GM12878 (cell line): ENCODE measurements around the gene VMP1. TPM values are rescaled to one million over a fixed set of nuclear protein-coding genes. Genes with fewer than 3 reads are reported as not detected.
A peak's percentile ranks its signal among the peaks of the same experiment; 100 is the strongest.
"Not testable (repeated sequence)": the region's sequence is repeated elsewhere in the genome, so short reads cannot be mapped to it uniquely, and the experiment has no call there.

Experiments
- ATAC-seq: fragments of 200-7000 bp; cut with Tn5 transposase; 3 replicates; pipeline ENCODE4 v1.9.1; 2020; ENCODE audit warnings: mild to moderate bottlenecking, moderate library complexity
- BruUV-seq: library from RNA; stranded (reverse); fragments of 400-500 nt; replicated peaks from 2 replicates; lab custom pipeline; 2021; lab: Mats Ljungman, UMichigan
- CTCF ChIA-PET: fragments of 300-600 bp; sonication (Branson Sonifier 250); formaldehyde crosslinking; extraction: SDS; loops from one replicate; lab custom pipeline; 2021; ENCODE audit warnings: inconsistent platforms; lab: Yijun Ruan, JAX
- POLR2A ChIA-PET: fragments of 350-600 bp; formaldehyde crosslinking; extraction: SDS; loops from one replicate; lab custom pipeline; 2021; ENCODE audit warnings: inconsistent platforms; lab: Charles Lee
- RAD21 ChIA-PET: fragments of 300-600 bp; sonication (Branson Sonifier 250); formaldehyde crosslinking; loops from one replicate; lab custom pipeline; 2023; ENCODE audit warnings: antibody characterized with exemption; ENCODE audit not compliant: unreplicated experiment; lab: Charles Lee
- SMC1A ChIA-PET: fragments of 300-600 bp; sonication (Branson Sonifier 250); formaldehyde crosslinking; loops from one replicate; lab custom pipeline; 2023; ENCODE audit not compliant: unreplicated experiment, uncharacterized antibody; lab: Charles Lee
- DNase-seq: peaks from one replicate; pipeline ENCODE4 v3.0.0-alpha.2; 2011; ENCODE audit warnings: low read depth, low spot score
- FAIRE-seq: peaks from 3 replicates; lab custom pipeline; 2011; peaks lifted over from hg19 to GRCh38; lab: Jason Lieb, UNC
- H2AFZ ChIP-seq: 2 replicates; pipeline ENCODE4 v1.6.0; 2011; ENCODE audit warnings: low read depth, low read length, control low read depth; ENCODE audit not compliant: control insufficient read depth
- H3K27ac ChIP-seq: 2 replicates; pipeline ENCODE4 v1.5.1; 2011; ENCODE audit warnings: control low read depth; ENCODE audit not compliant: control insufficient read depth, insufficient read depth
- H3K27me3 ChIP-seq, 2 experiments: replicated peaks in 1 of 2; 2 replicates each; pipeline versions ENCODE4 v1.6.0 to v1.6.1; 2011; ENCODE audit warnings: low read length in 1 of 2; ENCODE audit not compliant: control insufficient read depth in 2 of 2, insufficient read depth in 2 of 2
- H3K36me3 ChIP-seq, 2 experiments: 2 replicates each; pipeline ENCODE4 v1.5.1; 2011; ENCODE audit warnings: low read length in 1 of 2; ENCODE audit not compliant: control insufficient read depth in 2 of 2, insufficient read depth in 2 of 2
- H3K4me1 ChIP-seq: 2 replicates; pipeline ENCODE4 v1.6.1; 2011; ENCODE audit warnings: mild to moderate bottlenecking, low read length, moderate library complexity, mixed read lengths; ENCODE audit not compliant: control insufficient read depth, insufficient read depth
- H3K4me2 ChIP-seq: 2 replicates; pipeline ENCODE4 v1.6.0; 2011; ENCODE audit warnings: control low read depth; ENCODE audit not compliant: control insufficient read depth, insufficient read depth
- H3K4me3 ChIP-seq: fragments of 200-600 bp; sonication (generic); 2 replicates; pipeline ENCODE4 v1.5.1; 2016
- H3K79me2 ChIP-seq: 2 replicates; pipeline ENCODE4 v1.6.0; 2011; ENCODE audit warnings: low read length; ENCODE audit not compliant: control insufficient read depth, insufficient read depth
- H3K9ac ChIP-seq: 2 replicates; pipeline ENCODE4 v1.8.0; 2011; ENCODE audit warnings: low read length, control low read depth, mixed read lengths; ENCODE audit not compliant: control insufficient read depth, insufficient read depth
- H3K9me3 ChIP-seq: replicated peaks from 3 replicates; pipeline ENCODE4 v1.5.1; 2011; ENCODE audit warnings: mild to moderate bottlenecking, low read length; ENCODE audit not compliant: control insufficient read depth, insufficient read depth
- H4K20me1 ChIP-seq: 2 replicates; pipeline ENCODE4 v1.6.0; 2011; ENCODE audit not compliant: control insufficient read depth, insufficient read depth
- CEBPB ChIP-seq, 2 experiments: fragments of 150-350 bp in 1 of 2; IDR thresholded peaks; 2 replicates each; pipeline ENCODE4 v1.6.1; 2012 to 2014; ENCODE audit warnings: low read depth in 2 of 2, low read length in 2 of 2, borderline replicate concordance in 1 of 2, inconsistent platforms in 1 of 2
- HDGF ChIP-seq: fragments of 450-650 bp; IDR thresholded peaks from 2 replicates; pipeline ENCODE4 v1.6.1; 2016; ENCODE audit warnings: antibody characterized with exemption
- MLLT1 ChIP-seq: fragments of 450-650 bp; IDR thresholded peaks from 2 replicates; pipeline ENCODE4 v1.6.1; 2016; ENCODE audit warnings: mild to moderate bottlenecking
- POLR2AphosphoS5 ChIP-seq: IDR thresholded peaks from 2 replicates; pipeline ENCODE4 v1.6.1; 2011; ENCODE audit warnings: mild to moderate bottlenecking, low read length, inconsistent platforms
- WGBS: methylation state at CpG from one replicate; pipeline ENCODE4 v1.1.6; 2016; ENCODE audit warnings: low lambda C conversion rate; ENCODE audit not compliant: insufficient replicate concordance, insufficient coverage; ENCODE audit errors: missing lambda C conversion rate; 5-methylcytosine and 5-hydroxymethylcytosine counted together
- in situ Hi-C: fragments of 300-500 bp; cut with MboI; formaldehyde crosslinking; loops from 9 replicates; pipeline ENCODE4 v1.14.3; 2018; ENCODE audit warnings: mixed read lengths
- intact Hi-C: fragments of 100-400 bp; cut with micrococcal nuclease; formaldehyde crosslinking; loops from one replicate; pipeline ENCODE4 v1.14.2; 2022; ENCODE audit not compliant: unreplicated experiment
- polyA plus RNA-seq, 11 experiments: library from polyadenylated mRNA; depleted of rRNA in 4 of 11; unstranded in 6 of 11; stranded (reverse) in 5 of 11; fragments of >200 nt; fragmentation: Nextera tagmentation in 4 of 11; fragmentation: Illumina TruSeq in 1 of 11; extraction: Ambion mirVana in 4 of 11; extraction: Trizol in 1 of 11; gene quantifications; 1 replicate in 1 of 11; 2 replicates in 10 of 11; pipeline versions ENCODE4 v1.2.1 to v1.2.3, GENCODE V29; 2011 to 2016; ENCODE audit warnings: inconsistent platforms in 2 of 11, missing spikeins in 2 of 11, low read depth in 1 of 11
- total RNA-seq, 4 experiments: library from RNA; depleted of rRNA in 3 of 4; stranded (reverse); fragments of >200 nt in 3 of 4; fragmentation: Illumina TruSeq in 1 of 4; extraction: Trizol in 1 of 4; gene quantifications; 2 replicates each; pipeline versions ENCODE4 v1.2.1 to v1.2.3, GENCODE V29; 2013 to 2021

VMP1 gene
- total and polyA plus RNA-seq, 10 of the 15 experiments (the other 5 are each of a cell fraction or from before 2014, with no cell fraction given), result 88.4 to 199 (median 132) TPM

- Histone ChIP-seq H3K4me1 (peaks cover 83% of the 10 kb centered on the region), H3K79me2 (peaks cover 50% of the 10 kb centered on the region), H3K4me2 (peak overlapping the region; percentile 95), H3K9ac (peak overlapping the region; percentile 84)
- not testable (repeated sequence) for FAIRE-seq, H3K27me3 ChIP-seq
- POLR2A ChIA-PET, result interaction anchor here (0.5 to 12.0 kb wide), 8 partner anchors 14 to 76 kb away, joined by 3 to 332 read pairs (median 13); no protein-coding TSS in a partner anchor
- in situ Hi-C loops, result loop anchor here (5.0 kb wide), 1 partner anchor 42 kb away; no protein-coding TSS in a partner anchor
- peak; percentile 4 for ATAC-seq
- SMC1A ChIA-PET, result interaction anchor here (0.6 to 15.2 kb wide), 12 partner anchors 11 to 120 kb away, joined by 3 to 250 read pairs (median 32); no protein-coding TSS in a partner anchor
- peak in 1 of 2 experiments; percentile 22; a peak in 1 of 4 replicates for TF ChIP-seq CEBPB (IDR thresholded peaks at IDR 0.05; ENCODE audit: borderline replicate concordance in 1 of 2, low read depth in 2 of 2, low read length in 2 of 2)
- peak; percentile 93 for TF ChIP-seq MLLT1
- TF ChIP-seq HDGF, result peak; percentile 98
- 0 out of 2 replicates have a peak, but pooled peaks have one; percentile 70 for TF ChIP-seq POLR2AphosphoS5
- TF ChIP-seq, all 136 proteins: peak for 4; not testable (repeated sequence) for 132
- intact Hi-C loops, result loop anchor here (1.0 to 2.0 kb wide), 3 partner anchors 8 to 76 kb away; no protein-coding TSS in a partner anchor
- not testable (repeated sequence) for H3K36me3 ChIP-seq, H4K20me1 ChIP-seq, H3K9me3 ChIP-seq, DNase-seq, H2AFZ ChIP-seq
- RAD21 ChIA-PET, result interaction anchor here (1.0 to 11.5 kb wide), 10 partner anchors 10 to 76 kb away, joined by 3 to 223 read pairs (median 23); no protein-coding TSS in a partner anchor
- CTCF ChIA-PET, result interaction anchor here (1.0 to 7.9 kb wide), 11 partner anchors 9 to 76 kb away, joined by 3 to 75 read pairs (median 7); no protein-coding TSS in a partner anchor
- TSS peak; percentile 91 for BruUV-seq
- H3K27ac ChIP-seq, result peak overlapping the region; percentile 98
- WGBS, result 3% methylated on average over 7 of the region's 7 CpGs
- peak overlapping the region; percentile 65 for H3K4me3 ChIP-seq
These were observed 121.4 kb downstream of the VMP1 start for GRCh38 chr17:59828819-59829216.
